DOHH2 (cell line): ENCODE measurements around the gene ST6GAL1.

Experiments used
- H3F3A ChIP-seq: fragments of 200-600 bp; sonication (generic), shearing (Covaris generic); 2 replicates; pipeline ENCODE4 v1.6.0; 2016; ENCODE audit warnings: antibody characterized with exemption, mild to moderate bottlenecking; ENCODE audit not compliant: control insufficient read depth, insufficient read depth
- H3K27ac ChIP-seq: fragments of 200-600 bp; sonication (generic); 2 replicates; pipeline ENCODE4 v1.5.1; 2014; ENCODE audit warnings: low read depth, mild to moderate bottlenecking, low read length, moderate library complexity
- H3K27me3 ChIP-seq: fragments of 200-600 bp; sonication (generic); 2 replicates; pipeline ENCODE4 v1.6.1; 2014; ENCODE audit warnings: mild to moderate bottlenecking, low read length, mixed read lengths; ENCODE audit not compliant: control insufficient read depth
- H3K36me3 ChIP-seq: fragments of 200-600 bp; sonication (generic); 2 replicates; pipeline ENCODE4 v1.6.1; 2014; ENCODE audit warnings: mild to moderate bottlenecking, low read length, moderate library complexity, mixed read lengths; ENCODE audit not compliant: control insufficient read depth
- H3K4me1 ChIP-seq: fragments of 200-600 bp; sonication (generic); 2 replicates; pipeline ENCODE4 v1.6.1; 2014; ENCODE audit warnings: mild to moderate bottlenecking, low read length, mixed read lengths; ENCODE audit not compliant: control insufficient read depth
- H3K4me2 ChIP-seq: fragments of 200-600 bp; sonication (generic); 2 replicates; pipeline ENCODE4 v1.6.0; 2014; ENCODE audit warnings: mild to moderate bottlenecking, low read length, moderate library complexity
- H3K4me3 ChIP-seq: fragments of 200-600 bp; sonication (generic); 2 replicates; pipeline ENCODE4 v1.5.1; 2014; ENCODE audit warnings: mild to moderate bottlenecking, low read length, mixed read lengths
- H3K79me2 ChIP-seq: fragments of 200-600 bp; sonication (generic); 2 replicates; pipeline ENCODE4 v1.6.1; 2014; ENCODE audit warnings: mild to moderate bottlenecking, low read length, mixed read lengths; ENCODE audit not compliant: control insufficient read depth
- H3K9me2 ChIP-seq: fragments of 200-600 bp; sonication (generic); replicated peaks from 2 replicates; pipeline ENCODE4 v1.6.1; 2014; ENCODE audit warnings: mild to moderate bottlenecking, low read length, mixed read lengths; ENCODE audit not compliant: control insufficient read depth
- H3K9me3 ChIP-seq: fragments of 200-600 bp; sonication (generic); 2 replicates; pipeline ENCODE4 v1.6.1; 2014; ENCODE audit warnings: antibody characterized with exemption, low read length, mixed read lengths; ENCODE audit not compliant: control insufficient read depth, insufficient read depth
- H4K20me1 ChIP-seq: fragments of 200-600 bp; sonication (generic); 2 replicates; pipeline ENCODE4 v1.6.0; 2014; ENCODE audit warnings: low read depth, mild to moderate bottlenecking, antibody characterized with exemption, low read length, moderate library complexity; ENCODE audit not compliant: control insufficient read depth, insufficient read depth
- CTCF ChIP-seq: fragments of 200-600 bp; sonication (generic); IDR thresholded peaks from one replicate; pipeline ENCODE4 v1.5.1; 2014; ENCODE audit warnings: antibody characterized with exemption, mild to moderate bottlenecking, low read depth, low read length; ENCODE audit not compliant: poor library complexity, severe bottlenecking
- EZH2phosphoT487 ChIP-seq: fragments of 200-600 bp; sonication (generic); IDR thresholded peaks from 2 replicates; pipeline ENCODE4 v1.6.1; 2017; ENCODE audit warnings: borderline replicate concordance, mild to moderate bottlenecking, antibody characterized with exemption, low read length, moderate library complexity, mixed read lengths

The ST6GAL1 gene

GRCh38 chr3:187122261-187122660, 191.9 kb downstream of the ST6GAL1 start:
- Histone ChIP-seq H3K27me3 (no peaks in the 10 kb centered on the region), H3K9me3 (no peaks in the 10 kb centered on the region), H4K20me1 (no peaks in the 10 kb centered on the region), H3K36me3 (peaks cover 55% of the 10 kb centered on the region), H3K4me3 (no peak overlapping the region), H3K4me2 (no peak overlapping the region), H3K4me1 (peaks cover 58% of the 10 kb centered on the region), H3K79me2 (peaks cover 42% of the 10 kb centered on the region), H3K27ac (no peak overlapping the region), H3K9me2 (no peaks in the 10 kb centered on the region), H3F3A (peaks cover 6% of the 10 kb centered on the region)
- no peak for TF ChIP-seq CTCF
- TF ChIP-seq EZH2phosphoT487 = no peak

- Histone ChIP-seq H3K4me1 (peaks cover 62% of the 10 kb centered on the region), H3K9me3 (peaks cover 6% of the 10 kb centered on the region; the same call in 1 of the 2 replicates), H4K20me1 (no peaks in the 10 kb centered on the region), H3K4me2 (peak overlapping the region; percentile 58), H3K9me2 (no peaks in the 10 kb centered on the region), H3K27me3 (no peaks in the 10 kb centered on the region), H3K36me3 (peaks cover 58% of the 10 kb centered on the region), H3K79me2 (peaks cover 61% of the 10 kb centered on the region), H3F3A (peaks cover 6% of the 10 kb centered on the region), H3K27ac (peak overlapping the region; percentile 69), H3K4me3 (peak overlapping the region; percentile 50)
- TF ChIP-seq CTCF (no peak), EZH2phosphoT487 (no peak)
Measured at GRCh38 chr3:187125319-187126031, 195.1 kb downstream of the ST6GAL1 start.
